Upper lobe of left lung (tissue), 6 donors: ENCODE results near the gene LACTBL1. TPM values are rescaled to one million over a fixed set of nuclear protein-coding genes. Genes with fewer than 3 reads are reported as not detected.

Source experiments
- ATAC-seq, 2 donors: fragments of 200-7000 bp; cut with Tn5 transposase; one replicate each; pipeline ENCODE4 v1.9.1; 2022; ENCODE audit warnings: mild to moderate bottlenecking in 2 of 2, moderate library complexity in 2 of 2; ENCODE audit not compliant: low FRiP score in 2 of 2
- DNase-seq, 2 donors: peaks; one replicate each; pipeline ENCODE4 v3.0.0-alpha.2; 2019 to 2020
- H3K27ac ChIP-seq, 4 donors: fragments of 200-600 bp; sonication (generic); one replicate each; pipeline ENCODE4 v1.5.1; 2016 to 2019
- H3K27me3 ChIP-seq, 4 donors: fragments of 200-600 bp; sonication (generic); one replicate each; pipeline ENCODE4 v1.5.1; 2017 to 2019
- H3K36me3 ChIP-seq, 4 donors: fragments of 200-600 bp; sonication (generic); one replicate each; pipeline ENCODE4 v1.5.1; 2016 to 2019
- H3K4me1 ChIP-seq, 4 donors: fragments of 200-600 bp; sonication (generic); one replicate each; pipeline ENCODE4 v1.5.1; 2018 to 2019
- H3K4me3 ChIP-seq, 4 donors: fragments of 200-600 bp; sonication (generic); one replicate each; pipeline ENCODE4 v1.5.1; 2017 to 2019; ENCODE audit warnings: mild to moderate bottlenecking in 2 of 4, moderate library complexity in 1 of 4
- H3K9me3 ChIP-seq, 4 donors: fragments of 200-600 bp; sonication (generic); one replicate each; pipeline ENCODE4 v1.5.1; 2018 to 2019
- CTCF ChIP-seq, 6 experiments: fragments of 450-650 bp in 4 of 6; fragments of 200-600 bp in 2 of 6; sonication (generic) in 2 of 6; IDR thresholded peaks; one replicate each; pipeline ENCODE4 v1.5.1; 2016 to 2019; ENCODE audit warnings: antibody characterized with exemption in 6 of 6
- EP300 ChIP-seq, 4 donors: sonication (generic); formaldehyde crosslinking; IDR thresholded peaks; one replicate each; pipeline ENCODE4 v1.5.1; 2017; ENCODE audit warnings: antibody characterized with exemption in 4 of 4, control low read depth in 2 of 4
- POLR2A ChIP-seq, 4 donors: fragments of 450-650 bp; IDR thresholded peaks; one replicate each; pipeline ENCODE4 v1.5.1; 2016 to 2017; ENCODE audit warnings: antibody characterized with exemption in 4 of 4, mild to moderate bottlenecking in 2 of 4
- POLR2AphosphoS5 ChIP-seq, 2 donors: sonication (generic); formaldehyde crosslinking; IDR thresholded peaks; one replicate each; pipeline ENCODE4 v1.5.1; 2017; ENCODE audit warnings: antibody characterized with exemption in 2 of 2
- WGBS, 2 donors: methylation state at CpG; one replicate each; pipeline ENCODE4 v1.1.5; 2017 to 2018; 5-methylcytosine and 5-hydroxymethylcytosine counted together
- total RNA-seq, 6 donors: library from RNA; depleted of rRNA in 4 of 6; stranded (reverse); fragments of >200 nt in 4 of 6; gene quantifications; one replicate each; pipeline versions ENCODE4 v1.1.0 to v1.2.1, GENCODE V29; 2016 to 2021
- donor health status: DM: no; HTN: no; CAD: no; lungs with moderate emphysema.
- donor health status: DM: no; HTN: yes; CAD: no; lungs with severe emphysema.

The LACTBL1 gene
- total RNA-seq, 6 donors from 2014 or later: not detected

- ATAC-seq (no peak), DNase-seq (no peak)
- WGBS, 2 donors: 84% methylated on average over 3 of the region's 3 CpGs
- H3K36me3 ChIP-seq: no peaks in the 10 kb centered on the region
- TF ChIP-seq POLR2AphosphoS5 (IDR thresholded peaks at IDR 0.05) (no peak), CTCF (IDR thresholded peaks at IDR 0.05) (no peak), EP300 (IDR thresholded peaks at IDR 0.05) (no peak), POLR2A (IDR thresholded peaks at IDR 0.05) (no peak)
- no peak overlapping the region for H3K4me3 ChIP-seq
- H3K27ac ChIP-seq: no peak overlapping the region
- H3K9me3 ChIP-seq: no peaks in the 10 kb centered on the region
- no peaks in the 10 kb centered on the region for H3K27me3 ChIP-seq
- H3K4me1 ChIP-seq: no peaks in the 10 kb centered on the region
Observed at GRCh38 chr1:22975694-22976093, 3.0 kb upstream of the LACTBL1 start.

DNA sequence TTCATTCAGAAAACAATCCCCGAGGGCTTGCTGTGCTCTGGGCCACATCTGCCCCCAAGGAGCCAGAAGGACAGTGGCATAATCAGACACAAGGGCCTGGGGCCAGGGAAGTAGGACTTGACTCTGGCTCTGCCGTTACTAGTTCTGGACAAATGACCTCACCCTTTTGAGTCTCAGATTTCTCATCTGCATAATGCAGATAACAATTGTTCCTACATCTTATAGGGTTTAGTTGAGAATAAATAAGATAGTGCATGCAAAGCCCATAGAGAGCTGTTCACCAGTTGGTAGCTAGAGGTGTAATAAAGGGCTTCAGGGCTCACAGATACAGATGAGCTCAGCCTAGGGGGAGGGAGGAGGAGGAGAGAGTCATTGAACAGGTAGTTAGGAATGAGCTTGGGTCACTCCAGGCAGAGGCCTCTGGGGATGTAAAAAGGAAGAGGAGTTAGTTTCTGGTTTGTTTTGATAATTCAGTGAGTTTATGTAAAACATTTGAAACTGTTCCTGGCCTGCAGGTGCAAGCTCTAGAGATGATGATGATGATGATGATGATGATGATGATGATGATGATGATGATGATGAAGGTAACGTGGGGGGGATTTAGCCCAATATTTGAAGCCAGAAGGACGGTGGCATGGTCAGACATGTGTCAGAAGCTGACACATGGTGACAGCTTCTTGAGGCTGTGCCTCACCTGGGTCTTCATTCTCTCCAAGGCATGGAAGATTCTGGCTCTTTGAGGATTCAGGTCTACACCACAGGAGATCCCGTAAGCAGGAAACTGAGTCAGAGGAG, 858 bp downstream of the LACTBL1 start:
- H3K36me3 ChIP-seq: no peaks in the 10 kb centered on the region
- H3K4me1 ChIP-seq: peaks cover 0 to 5% (median 0%) of the 10 kb centered on the region in 4 donors
- H3K4me3 ChIP-seq: no peak overlapping the region
- H3K27ac ChIP-seq: no peak overlapping the region
- no peak for ATAC-seq
- H3K9me3 ChIP-seq: no peaks in the 10 kb centered on the region
- no peaks in the 10 kb centered on the region for H3K27me3 ChIP-seq
- no peak for TF ChIP-seq CTCF (IDR thresholded peaks at IDR 0.05)
- no peak for TF ChIP-seq POLR2AphosphoS5 (IDR thresholded peaks at IDR 0.05)
- TF ChIP-seq EP300 (IDR thresholded peaks at IDR 0.05): no peak
- 61 to 74% methylated on average over 5 of the region's 5 CpGs for WGBS, 2 donors
- DNase-seq: peak in 1 of 2 donors; percentile 2

- Histone ChIP-seq H3K27me3 (no peaks in the 10 kb centered on the region), H3K4me3 (no peak overlapping the region)
Observed at GRCh38 chr1:22971161-22971560, 1.5 kb downstream of the LACTBL1 start.

DNA sequence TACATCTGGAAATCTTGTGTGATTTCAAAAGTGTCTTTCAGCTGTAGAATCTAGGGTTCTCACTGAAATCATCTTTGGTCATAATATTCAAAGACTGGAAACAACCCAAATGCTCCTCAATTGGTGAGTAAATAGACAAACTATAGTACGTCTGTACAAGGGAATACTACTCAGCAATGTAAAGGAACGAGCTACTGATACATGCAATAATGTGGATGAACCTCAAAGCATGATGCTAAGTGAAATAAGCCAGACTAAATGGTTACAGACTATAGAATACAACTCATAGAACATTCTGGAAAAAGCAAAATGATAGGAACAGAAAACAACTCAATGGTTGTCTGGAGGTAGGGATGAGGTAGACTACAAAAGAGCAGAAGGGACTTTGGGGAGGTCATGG, 2.6 kb downstream of the LACTBL1 start:
- peaks cover 0 to 5% (median 0%) of the 10 kb centered on the region in 4 donors for H3K4me1 ChIP-seq
- 81 to 84% methylated on average over 2 of the region's 2 CpGs for WGBS, 2 donors

More at GRCh38 chr1:22971161-22971560, 1.5 kb downstream of the LACTBL1 start:
- no peaks in the 10 kb centered on the region for H3K36me3 ChIP-seq
- ATAC-seq (no peak), DNase-seq (no peak)
- peaks cover 0 to 3% (median 0%) of the 10 kb centered on the region in 4 donors for H3K9me3 ChIP-seq
- WGBS, 2 donors: 47 to 70% methylated on average over 3 of the region's 3 CpGs
- peaks cover 0 to 5% (median 0%) of the 10 kb centered on the region in 4 donors for H3K4me1 ChIP-seq
- no peak for TF ChIP-seq POLR2A (IDR thresholded peaks at IDR 0.05)
- TF ChIP-seq EP300 (IDR thresholded peaks at IDR 0.05): no peak
- TF ChIP-seq CTCF (IDR thresholded peaks at IDR 0.05): no peak
- TF ChIP-seq POLR2AphosphoS5 (IDR thresholded peaks at IDR 0.05): no peak
- no peak overlapping the region for H3K27ac ChIP-seq

More for the DNA sequence above, 2.6 kb downstream of the LACTBL1 start:
- Histone ChIP-seq H3K36me3 (no peaks in the 10 kb centered on the region), H3K4me3 (no peak overlapping the region), H3K27ac (no peak overlapping the region), H3K9me3 (peaks cover 0 to 5% (median 0%) of the 10 kb centered on the region in 4 donors), H3K27me3 (no peaks in the 10 kb centered on the region)
- TF ChIP-seq CTCF (IDR thresholded peaks at IDR 0.05): no peak
- TF ChIP-seq POLR2A (IDR thresholded peaks at IDR 0.05): no peak
- no peak for TF ChIP-seq POLR2AphosphoS5 (IDR thresholded peaks at IDR 0.05)
- TF ChIP-seq EP300 (IDR thresholded peaks at IDR 0.05): no peak
- DNase-seq (no peak), ATAC-seq (no peak)
